Neuron (in vitro differentiated cells): ENCODE measurements around the gene FGF12.

ENCODE experiments used
- H2AFZ ChIP-seq: one replicate; pipeline ENCODE4 v1.6.1; 2013; ENCODE audit warnings: low read depth, mild to moderate bottlenecking, inconsistent platforms, low read length, moderate library complexity
- H3K27me3 ChIP-seq: one replicate; pipeline ENCODE4 v1.6.1; 2013; ENCODE audit warnings: low read length; ENCODE audit not compliant: insufficient read depth
- H3K36me3 ChIP-seq: one replicate; pipeline ENCODE4 v1.6.1; 2013; ENCODE audit warnings: low read length; ENCODE audit not compliant: insufficient read depth
- H3K4me1 ChIP-seq: one replicate; pipeline ENCODE4 v1.6.1; 2013; ENCODE audit warnings: low read length; ENCODE audit not compliant: insufficient read depth
- H3K4me3 ChIP-seq: 2 replicates; pipeline ENCODE4 v1.5.1; 2013; ENCODE audit warnings: mild to moderate bottlenecking, low read length, moderate library complexity
- H3K9me3 ChIP-seq: one replicate; pipeline ENCODE4 v1.6.1; 2013; ENCODE audit warnings: low read length

FGF12 gene

DNA sequence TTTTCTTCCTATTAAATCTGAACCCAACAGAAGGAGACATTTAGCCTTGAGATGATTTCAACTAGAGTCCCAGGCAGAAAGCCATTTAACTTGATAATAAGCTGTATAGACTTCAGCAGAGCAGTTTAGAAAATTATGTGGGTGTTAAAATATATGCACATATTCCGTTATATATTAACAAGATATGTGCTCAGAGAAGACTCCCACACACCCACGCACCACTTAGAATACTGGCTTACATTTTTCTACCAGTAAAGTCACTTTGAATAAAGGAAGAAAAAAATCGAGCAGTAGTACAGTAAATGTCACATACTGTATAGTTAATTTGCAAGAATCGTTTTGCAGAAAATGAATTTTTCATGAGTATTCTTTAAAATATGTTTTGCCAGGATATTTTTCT is 599.3 kb downstream of the FGF12 start:
- Histone ChIP-seq H3K36me3 (no peaks in the 10 kb centered on the region), H2AFZ (no peak overlapping the region)

DNA sequence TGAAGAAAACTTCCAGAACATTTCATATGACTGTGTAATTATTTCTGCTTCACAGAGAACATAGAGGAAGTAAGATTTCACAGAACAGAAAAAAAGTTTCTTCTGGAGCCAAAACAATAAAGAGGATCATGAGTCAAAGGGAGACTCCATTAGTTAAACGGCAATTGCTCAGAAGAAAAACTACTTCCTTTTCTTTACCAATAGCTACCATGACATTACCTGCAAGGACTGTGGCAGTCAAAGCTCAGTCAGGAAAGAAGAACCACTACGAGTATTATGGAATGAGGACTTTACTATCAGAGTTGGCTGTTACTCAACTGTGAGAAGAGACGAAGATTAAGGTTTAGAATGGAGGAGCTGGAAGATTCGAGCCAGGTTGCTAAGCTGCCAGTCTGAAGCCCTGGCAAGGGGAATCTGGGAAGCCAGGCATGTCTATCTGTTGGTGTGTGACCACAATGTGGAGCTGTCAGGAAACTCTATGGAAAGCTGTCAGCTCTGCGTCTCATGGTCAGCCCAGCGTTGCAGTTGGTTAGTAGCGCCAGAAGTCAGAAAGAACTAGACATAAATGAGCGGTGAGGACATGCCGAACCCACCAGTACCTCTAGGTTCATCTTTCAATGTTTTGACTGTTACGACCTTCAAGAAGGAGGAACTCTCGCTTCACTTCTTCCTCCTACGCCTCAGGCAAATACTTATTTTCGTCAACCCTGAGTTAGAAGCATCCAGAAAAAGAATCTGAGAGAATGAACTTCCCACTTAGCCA is 604.3 kb downstream of the FGF12 start:
- Histone ChIP-seq H2AFZ (no peak overlapping the region), H3K27me3 (no peaks in the 10 kb centered on the region), H3K4me1 (peaks cover 7% of the 10 kb centered on the region), H3K36me3 (no peaks in the 10 kb centered on the region), H3K4me3 (no peak overlapping the region), H3K9me3 (no peaks in the 10 kb centered on the region)

More for the DNA sequence above, 599.3 kb downstream of the FGF12 start:
- Histone ChIP-seq H3K4me3 (no peak overlapping the region), H3K9me3 (no peaks in the 10 kb centered on the region), H3K4me1 (no peaks in the 10 kb centered on the region), H3K27me3 (no peaks in the 10 kb centered on the region)

DNA sequence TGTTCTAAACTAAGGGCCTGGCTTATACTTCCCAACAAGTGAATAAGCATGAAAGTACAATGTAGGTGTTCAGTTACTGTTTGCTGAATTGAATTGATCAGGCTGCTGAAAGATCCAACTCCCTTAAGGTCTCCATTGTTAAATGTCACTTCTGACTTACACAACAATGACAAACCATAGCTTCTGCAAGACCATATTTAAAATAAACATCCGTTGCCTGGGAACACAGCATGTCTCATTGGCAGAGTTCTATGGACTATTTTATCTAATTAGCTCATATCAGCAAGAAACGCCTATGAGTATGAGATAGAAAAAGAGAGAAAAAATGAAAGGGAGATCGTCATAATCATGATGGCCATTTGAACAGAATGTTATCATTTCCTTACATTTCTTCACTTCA is 605.4 kb downstream of the FGF12 start:
- no peaks in the 10 kb centered on the region for H3K9me3 ChIP-seq
- no peaks in the 10 kb centered on the region for H3K36me3 ChIP-seq
- H3K27me3 ChIP-seq: no peaks in the 10 kb centered on the region
- no peak overlapping the region for H2AFZ ChIP-seq
- H3K4me3 ChIP-seq: no peak overlapping the region
- H3K4me1 ChIP-seq: peaks cover 7% of the 10 kb centered on the region

DNA sequence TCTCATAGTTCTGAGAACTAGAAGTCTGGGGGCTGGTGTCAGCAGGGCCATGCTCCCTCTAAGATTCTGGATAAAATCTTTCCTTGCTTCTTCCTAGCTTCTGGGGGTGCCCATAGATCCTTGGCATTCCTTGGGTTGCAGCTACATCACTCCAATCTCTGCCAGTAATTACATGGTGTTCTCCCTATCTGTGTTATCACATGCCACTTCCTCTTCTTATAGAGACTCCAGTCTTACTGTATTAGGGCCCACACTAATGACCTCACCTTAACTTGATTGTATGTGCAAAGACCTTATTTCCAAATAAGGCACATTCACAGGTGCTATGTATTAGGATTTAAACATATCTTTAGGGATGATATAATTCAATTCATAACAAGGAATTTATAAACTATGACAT is 618.5 kb downstream of the FGF12 start:
- Histone ChIP-seq H3K4me1 (peaks cover 4% of the 10 kb centered on the region), H3K36me3 (no peaks in the 10 kb centered on the region), H3K4me3 (no peak overlapping the region)

DNA sequence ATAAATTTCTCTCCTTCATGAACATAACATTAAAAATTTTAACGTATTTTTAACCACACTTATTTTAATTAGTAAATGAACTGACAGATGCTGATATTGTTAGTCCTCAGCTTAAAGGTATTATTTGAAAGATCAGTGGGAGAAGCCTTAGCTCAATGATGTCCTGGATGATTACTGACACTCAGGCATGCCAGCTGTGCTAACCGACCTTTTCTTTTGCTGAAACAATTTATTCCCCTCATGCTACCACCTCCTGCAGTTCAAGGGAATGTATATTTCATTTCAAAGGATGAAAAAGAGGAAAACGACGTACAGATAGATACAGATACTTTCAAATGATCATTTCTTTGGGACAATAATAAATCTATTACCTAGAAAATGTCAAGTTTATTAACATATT is 620.8 kb downstream of the FGF12 start:
- H3K27me3 ChIP-seq: no peaks in the 10 kb centered on the region
- no peak overlapping the region for H3K4me3 ChIP-seq
- no peaks in the 10 kb centered on the region for H3K36me3 ChIP-seq
- H2AFZ ChIP-seq: no peak overlapping the region
- H3K4me1 ChIP-seq: peaks cover 18% of the 10 kb centered on the region
- no peaks in the 10 kb centered on the region for H3K9me3 ChIP-seq

More for the DNA sequence above, 618.5 kb downstream of the FGF12 start:
- Histone ChIP-seq H3K27me3 (no peaks in the 10 kb centered on the region), H3K9me3 (peaks cover 4% of the 10 kb centered on the region), H2AFZ (no peak overlapping the region)

GRCh38 chr3:192092388-192093005 is 634.8 kb downstream of the FGF12 start:
- no peaks in the 10 kb centered on the region for H3K4me1 ChIP-seq
- no peak overlapping the region for H2AFZ ChIP-seq
- no peaks in the 10 kb centered on the region for H3K27me3 ChIP-seq
- H3K36me3 ChIP-seq: no peaks in the 10 kb centered on the region
- no peaks in the 10 kb centered on the region for H3K9me3 ChIP-seq
- H3K4me3 ChIP-seq: no peak overlapping the region

DNA sequence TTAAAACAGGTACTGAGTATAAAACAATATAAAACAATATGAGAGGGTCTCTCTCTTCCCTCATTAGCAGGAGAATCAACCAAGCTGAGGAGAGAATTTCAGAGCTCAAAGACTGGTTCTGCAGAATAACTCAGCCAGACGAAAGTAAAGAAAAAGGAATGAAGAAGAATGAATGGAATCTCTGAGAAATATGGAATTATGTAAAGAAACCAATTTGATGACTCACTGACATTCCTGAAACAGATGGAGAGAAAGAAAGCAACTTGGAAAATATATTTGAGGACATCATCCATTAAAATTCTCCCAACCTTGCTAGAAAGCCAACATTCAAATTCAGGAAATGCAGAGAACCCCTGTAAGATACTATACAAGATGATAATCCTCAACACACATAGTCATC is 635.5 kb downstream of the FGF12 start:
- H3K9me3 ChIP-seq: no peaks in the 10 kb centered on the region
- H2AFZ ChIP-seq: no peak overlapping the region
- no peak overlapping the region for H3K4me3 ChIP-seq
- H3K4me1 ChIP-seq: no peaks in the 10 kb centered on the region
- no peaks in the 10 kb centered on the region for H3K36me3 ChIP-seq
- no peaks in the 10 kb centered on the region for H3K27me3 ChIP-seq

DNA sequence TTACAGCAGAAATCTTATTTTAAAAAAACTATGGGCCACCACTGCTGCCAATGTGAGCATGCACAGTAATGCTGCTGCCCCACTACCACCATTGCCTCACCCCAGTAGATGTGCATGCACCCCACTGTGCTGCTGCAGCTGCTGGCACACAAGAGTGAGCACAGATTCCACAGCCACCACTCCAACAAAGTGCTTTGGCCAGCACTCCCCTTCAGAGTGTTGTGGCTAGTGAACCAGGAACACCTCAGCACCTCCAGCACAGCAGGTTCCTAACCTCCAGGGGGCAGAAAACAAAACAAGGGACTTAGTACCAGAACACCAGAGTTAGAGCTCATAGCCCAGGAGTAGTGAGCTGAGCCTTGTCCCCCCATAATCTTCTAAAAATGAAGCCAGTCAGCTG is 636.8 kb downstream of the FGF12 start:
- Histone ChIP-seq H3K4me1 (no peaks in the 10 kb centered on the region), H2AFZ (no peak overlapping the region), H3K4me3 (no peak overlapping the region), H3K36me3 (no peaks in the 10 kb centered on the region), H3K27me3 (no peaks in the 10 kb centered on the region), H3K9me3 (no peaks in the 10 kb centered on the region)
